Measurements from ENCODE around the gene FAU.

FAU gene

GRCh38 chr11:65160643-65161042 is 38.7 kb upstream of the FAU start:
- ATAC-seq: no peak
- no peak for TF ChIP-seq GLIS3 (CRISPR knock-in tag; IDR thresholded peaks at IDR 0.05)
- TF ChIP-seq TOX (CRISPR knock-in tag; IDR thresholded peaks at IDR 0.05; ENCODE audit: borderline replicate concordance): no peak
- TF ChIP-seq RARB (CRISPR knock-in tag; IDR thresholded peaks at IDR 0.05): no peak
- no peak for TF ChIP-seq ISL1 (CRISPR knock-in tag; IDR thresholded peaks at IDR 0.05)
- no peak for TF ChIP-seq TCF4 (CRISPR knock-in tag; IDR thresholded peaks at IDR 0.05; ENCODE audit: borderline replicate concordance)
- TF ChIP-seq TSHZ2 (CRISPR knock-in tag; IDR thresholded peaks at IDR 0.05): no peak
- no peak for TF ChIP-seq ESRRG (CRISPR knock-in tag; IDR thresholded peaks at IDR 0.05)
- TF ChIP-seq SNAI2 (CRISPR knock-in tag; IDR thresholded peaks at IDR 0.05): no peak
- TF ChIP-seq ZFP3 (CRISPR knock-in tag; IDR thresholded peaks at IDR 0.05): no peak

GRCh38 chr11:65159012-65159411 is 37.1 kb upstream of the FAU start:
- no peak for ATAC-seq
- TF ChIP-seq ESRRG (CRISPR knock-in tag; IDR thresholded peaks at IDR 0.05): no peak
- no peak for TF ChIP-seq ZC3H10 (CRISPR knock-in tag; IDR thresholded peaks at IDR 0.05)
- no peak for TF ChIP-seq ZNF8 (CRISPR knock-in tag; IDR thresholded peaks at IDR 0.05)

GRCh38 chr11:65157336-65157735 is 35.4 kb upstream of the FAU start:
- no peak for ATAC-seq
- TF ChIP-seq POU6F1 (CRISPR knock-in tag; IDR thresholded peaks at IDR 0.05; ENCODE audit: borderline replicate concordance, low read depth) (no peak), TCF4 (CRISPR knock-in tag; IDR thresholded peaks at IDR 0.05; ENCODE audit: borderline replicate concordance) (no peak), TSHZ2 (CRISPR knock-in tag; IDR thresholded peaks at IDR 0.05) (no peak), CSRNP3 (CRISPR knock-in tag; IDR thresholded peaks at IDR 0.05) (no peak), CREB5 (CRISPR knock-in tag; IDR thresholded peaks at IDR 0.05; ENCODE audit: low read depth) (no peak), PPARA (CRISPR knock-in tag; IDR thresholded peaks at IDR 0.05; ENCODE audit: borderline replicate concordance) (no peak), ZFP3 (CRISPR knock-in tag; IDR thresholded peaks at IDR 0.05) (no peak)

GRCh38 chr11:65156926-65157325 is 35.0 kb upstream of the FAU start:
- no peak for ATAC-seq
- TF ChIP-seq TOX (CRISPR knock-in tag; IDR thresholded peaks at IDR 0.05; ENCODE audit: borderline replicate concordance): no peak
- TF ChIP-seq CSDC2 (CRISPR knock-in tag; IDR thresholded peaks at IDR 0.05): no peak
- TF ChIP-seq OSR1 (CRISPR knock-in tag; IDR thresholded peaks at IDR 0.05): no peak
- no peak for TF ChIP-seq ESRRG (CRISPR knock-in tag; IDR thresholded peaks at IDR 0.05)
- TF ChIP-seq ZFP3 (CRISPR knock-in tag; IDR thresholded peaks at IDR 0.05): no peak
- TF ChIP-seq POU6F1 (CRISPR knock-in tag; IDR thresholded peaks at IDR 0.05; ENCODE audit: borderline replicate concordance, low read depth): no peak
- TF ChIP-seq ARNTL (CRISPR knock-in tag; IDR thresholded peaks at IDR 0.05; ENCODE audit: borderline replicate concordance, low read depth): no peak
- no peak for TF ChIP-seq TSHZ2 (CRISPR knock-in tag; IDR thresholded peaks at IDR 0.05)
- TF ChIP-seq CREB5 (CRISPR knock-in tag; IDR thresholded peaks at IDR 0.05; ENCODE audit: low read depth): no peak
